ENCODE data around the gene KIAA1210.

Gene KIAA1210

DNA sequence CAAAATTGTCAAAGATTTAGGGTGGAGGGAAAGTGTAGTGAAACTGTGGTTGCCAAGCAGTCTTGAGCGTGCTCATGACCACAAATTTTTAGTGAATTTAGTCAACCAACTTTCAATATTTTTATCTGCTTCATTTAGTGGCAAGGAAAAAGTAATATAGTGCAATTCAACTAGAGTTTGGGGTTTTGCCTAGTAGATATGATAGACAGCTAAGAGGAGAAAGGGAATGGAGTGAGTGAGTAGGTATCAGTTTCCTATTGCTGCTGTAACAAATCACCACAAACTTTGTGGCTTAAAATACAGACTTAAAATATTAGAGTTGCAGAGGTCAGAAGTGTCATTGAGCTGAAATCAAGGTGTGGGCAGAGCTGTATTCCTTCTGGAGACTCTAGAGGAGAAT is 58.5 kb downstream of the KIAA1210 start:
- no peak for DNase-seq (ENCODE audit: low read depth)
- H3K4me3 ChIP-seq (replicated peaks; ENCODE audit: low read depth, low read length), result no peak overlapping the region
- TF ChIP-seq, protein P1, sequence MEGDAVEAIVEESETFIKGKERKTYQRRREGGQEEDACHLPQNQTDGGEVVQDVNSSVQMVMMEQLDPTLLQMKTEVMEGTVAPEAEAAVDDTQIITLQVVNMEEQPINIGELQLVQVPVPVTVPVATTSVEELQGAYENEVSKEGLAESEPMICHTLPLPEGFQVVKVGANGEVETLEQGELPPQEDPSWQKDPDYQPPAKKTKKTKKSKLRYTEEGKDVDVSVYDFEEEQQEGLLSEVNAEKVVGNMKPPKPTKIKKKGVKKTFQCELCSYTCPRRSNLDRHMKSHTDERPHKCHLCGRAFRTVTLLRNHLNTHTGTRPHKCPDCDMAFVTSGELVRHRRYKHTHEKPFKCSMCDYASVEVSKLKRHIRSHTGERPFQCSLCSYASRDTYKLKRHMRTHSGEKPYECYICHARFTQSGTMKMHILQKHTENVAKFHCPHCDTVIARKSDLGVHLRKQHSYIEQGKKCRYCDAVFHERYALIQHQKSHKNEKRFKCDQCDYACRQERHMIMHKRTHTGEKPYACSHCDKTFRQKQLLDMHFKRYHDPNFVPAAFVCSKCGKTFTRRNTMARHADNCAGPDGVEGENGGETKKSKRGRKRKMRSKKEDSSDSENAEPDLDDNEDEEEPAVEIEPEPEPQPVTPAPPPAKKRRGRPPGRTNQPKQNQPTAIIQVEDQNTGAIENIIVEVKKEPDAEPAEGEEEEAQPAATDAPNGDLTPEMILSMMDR (IDR thresholded peaks at IDR 0.05; ENCODE audit: low read length, missing control alignments), result no peak

DNA sequence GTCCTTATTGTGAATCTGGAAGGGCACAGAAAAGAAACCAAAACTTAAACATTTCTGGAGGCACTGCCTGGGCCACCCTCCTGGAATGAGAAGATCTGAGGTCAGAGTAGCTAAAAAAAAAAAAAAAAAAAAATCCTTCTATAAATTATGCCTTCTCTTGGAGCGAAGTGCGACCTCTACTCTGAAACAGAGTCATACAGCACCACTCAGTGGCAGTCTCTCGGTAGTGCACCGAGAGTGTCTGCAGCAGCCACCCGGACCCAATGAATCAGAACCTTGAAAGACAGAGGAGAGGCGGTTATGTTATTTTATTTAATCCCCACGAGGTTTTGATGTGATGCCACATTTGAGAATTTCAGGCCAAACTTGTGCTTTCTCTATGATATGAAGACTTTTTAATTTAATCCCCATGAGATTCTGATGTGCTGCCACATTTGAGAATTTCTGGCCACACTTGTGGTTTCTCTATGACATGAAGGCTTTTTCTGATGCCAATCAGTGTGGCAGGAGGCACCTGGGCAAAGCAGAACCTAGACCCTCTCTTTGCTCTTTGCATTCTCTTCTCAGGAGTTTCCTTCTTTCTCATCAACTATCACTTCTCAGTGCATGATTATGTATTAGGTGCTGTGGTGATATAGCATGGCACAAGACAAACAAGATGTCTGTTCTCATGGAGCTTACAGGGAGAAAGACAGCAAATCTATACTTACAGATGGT is 60.4 kb downstream of the KIAA1210 start:
- DNase-seq (ENCODE audit: low read depth), result peak; percentile 74
- no peak overlapping the region for H3K4me3 ChIP-seq (replicated peaks; ENCODE audit: low read depth, low read length)
- TF ChIP-seq, protein P1 (IDR thresholded peaks at IDR 0.05; ENCODE audit: low read length, missing control alignments), result peak; percentile 67

DNA sequence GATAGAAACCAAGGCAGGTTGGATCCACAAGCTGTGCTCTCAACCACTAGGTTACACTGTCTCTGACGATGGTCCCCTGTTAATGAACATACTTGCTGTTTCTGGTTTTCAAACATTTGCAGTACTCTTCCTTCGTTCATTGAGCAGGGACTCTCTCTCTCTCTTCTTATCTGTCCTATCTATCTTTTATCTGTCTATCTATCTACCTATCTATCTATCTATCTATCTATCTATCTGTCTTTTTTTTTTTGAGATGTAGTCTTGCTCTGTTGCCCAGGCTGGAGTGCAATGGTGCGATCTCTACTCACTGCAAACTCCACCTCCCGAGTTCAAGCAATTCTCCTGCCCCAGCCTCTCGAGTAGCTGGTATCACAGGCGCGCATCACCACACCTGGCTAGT is 64.2 kb downstream of the KIAA1210 start:
- no peak overlapping the region for H3K4me3 ChIP-seq (replicated peaks; ENCODE audit: low read depth, low read length)
- DNase-seq (ENCODE audit: low read depth), result no peak
- TF ChIP-seq, protein P1 (IDR thresholded peaks at IDR 0.05; ENCODE audit: low read length, missing control alignments), result no peak

DNA sequence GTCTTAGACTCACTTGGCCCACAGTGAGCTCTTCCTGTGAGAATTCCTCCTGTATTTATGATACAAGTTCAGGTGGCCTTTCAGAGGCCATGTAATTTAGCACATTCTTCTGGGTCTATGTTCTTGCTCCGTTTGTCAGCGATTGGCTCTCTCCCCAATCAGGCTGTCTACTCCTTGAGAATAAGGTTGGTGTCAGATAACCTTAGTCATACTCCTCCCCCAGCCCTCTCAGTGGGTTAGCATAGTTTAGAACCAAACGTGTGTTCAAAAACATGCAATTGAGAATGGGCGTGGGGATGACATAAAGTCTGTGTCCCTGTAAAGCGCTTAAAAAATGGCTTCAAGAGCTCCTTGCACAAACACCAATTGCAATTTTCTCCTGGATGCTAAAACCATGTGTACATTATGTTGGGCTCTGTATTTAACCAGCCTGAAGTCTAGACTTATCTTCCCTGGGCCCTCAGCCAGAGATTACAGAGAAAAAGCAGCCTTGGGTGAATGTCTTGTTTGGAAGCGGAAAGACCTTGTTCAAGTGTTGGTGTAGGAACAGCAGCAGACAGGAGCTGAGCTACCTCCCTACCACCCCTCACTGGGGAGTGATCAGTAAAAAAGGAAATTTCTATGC is 64.8 kb downstream of the KIAA1210 start:
- peak; percentile 14 for DNase-seq (ENCODE audit: low read depth)

DNA sequence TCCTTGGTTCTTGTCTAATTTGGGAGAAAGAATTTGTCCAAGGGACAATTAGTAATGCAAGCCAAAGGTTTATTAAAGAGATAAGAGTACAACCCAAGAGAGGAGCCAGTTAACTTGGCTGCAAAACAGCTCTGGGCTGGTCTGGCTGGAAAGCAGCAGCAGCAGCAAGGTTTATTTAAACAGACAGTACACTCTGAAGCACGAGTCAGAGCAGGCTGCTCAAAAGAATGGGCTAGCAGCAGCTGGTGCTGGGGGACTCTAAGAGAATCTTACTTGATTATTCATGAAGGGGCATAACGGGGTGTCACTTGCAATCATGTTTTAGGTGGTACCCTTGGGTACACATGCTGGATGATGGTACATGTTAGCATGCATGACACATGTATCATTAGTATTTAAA is 71.9 kb downstream of the KIAA1210 start:
- DNase-seq (ENCODE audit: low read depth), result no peak
- no peak overlapping the region for H3K4me3 ChIP-seq (replicated peaks; ENCODE audit: low read depth, low read length)
- TF ChIP-seq, protein P1 (IDR thresholded peaks at IDR 0.05; ENCODE audit: low read length, missing control alignments), result no peak

More for the DNA sequence above, 64.8 kb downstream of the KIAA1210 start:
- TF ChIP-seq, protein P1 (IDR thresholded peaks at IDR 0.05; ENCODE audit: low read length, missing control alignments), result no peak
- no peak overlapping the region for H3K4me3 ChIP-seq (replicated peaks; ENCODE audit: low read depth, low read length)

DNA sequence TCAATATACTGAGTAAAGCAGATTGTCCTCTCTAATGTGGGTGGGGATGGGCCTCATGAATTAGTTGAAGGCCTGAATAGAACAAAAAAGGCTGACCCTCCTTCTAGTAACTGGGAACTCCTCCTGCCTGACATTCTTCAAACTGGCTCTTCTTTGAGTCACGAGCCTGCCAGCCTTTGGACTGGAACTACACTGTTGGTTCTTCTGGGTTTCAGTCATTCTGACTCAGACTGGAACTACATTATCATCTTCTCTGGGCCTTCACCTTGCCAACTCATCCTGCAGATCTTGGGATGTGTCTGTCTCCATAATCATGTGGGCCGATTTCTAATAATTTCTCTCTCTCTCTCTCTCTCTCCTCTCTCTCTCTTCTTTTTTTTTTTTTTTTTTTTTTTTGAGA is 81.7 kb downstream of the KIAA1210 start:
- no peak overlapping the region for H3K4me3 ChIP-seq (replicated peaks; ENCODE audit: low read depth, low read length)
- no peak for DNase-seq (ENCODE audit: low read depth)
- TF ChIP-seq, protein P1 (IDR thresholded peaks at IDR 0.05; ENCODE audit: low read length, missing control alignments), result no peak
